WTC11 (cell line): ENCODE measurements around the gene SNX2. TPM values are rescaled to one million over a fixed set of nuclear protein-coding genes. Genes with fewer than 3 reads are reported as not detected.

Experiments
- ATAC-seq: fragments of 200-7000 bp; cut with Tn5 transposase; 2 replicates; pipeline ENCODE4 v1.10.0; 2021; ENCODE audit warnings: mild to moderate bottlenecking, moderate library complexity
- CTCF ChIA-PET: fragments of 300-600 bp; sonication (Branson Sonifier 250); formaldehyde crosslinking; loops from one replicate; lab custom pipeline; 2021; ENCODE audit warnings: antibody characterized with exemption; lab: Charles Lee
- POLR2A ChIA-PET: fragments of 350-600 bp; sonication (Branson Sonifier 250); formaldehyde crosslinking; loops from one replicate; lab custom pipeline; 2021; ENCODE audit warnings: antibody characterized with exemption; lab: Charles Lee
- DNase-seq: peaks from one replicate; pipeline ENCODE4 v3.0.0; 2021; ENCODE audit warnings: low spot score
- H3K27ac Mint-ChIP-seq: 2 replicates; pipeline ENCODE4 v1.8.0; 2021; ENCODE audit warnings: mixed read lengths
- H3K27me3 Mint-ChIP-seq: 2 replicates; pipeline ENCODE4 v1.8.0; 2021; ENCODE audit warnings: low read depth, mild to moderate bottlenecking, moderate library complexity, mixed read lengths
- H3K36me3 Mint-ChIP-seq: 2 replicates; pipeline ENCODE4 v1.8.0; 2021; ENCODE audit warnings: mixed read lengths
- H3K4me1 Mint-ChIP-seq: 2 replicates; pipeline ENCODE4 v1.8.0; 2022; ENCODE audit warnings: mixed read lengths
- H3K4me3 Mint-ChIP-seq: 2 replicates; pipeline ENCODE4 v1.8.0; 2021; ENCODE audit warnings: mild to moderate bottlenecking, moderate library complexity, mixed read lengths
- H3K9me3 Mint-ChIP-seq: 2 replicates; pipeline ENCODE4 v1.8.0; 2021; ENCODE audit warnings: mixed read lengths
- CREB1 ChIP-seq: sonication (generic); formaldehyde crosslinking; IDR thresholded peaks from 2 replicates; pipeline ENCODE4 v1.8.0; 2023; ENCODE audit warnings: mild to moderate bottlenecking, missing genetic modification reagents
- CREM ChIP-seq: sonication (generic); formaldehyde crosslinking; IDR thresholded peaks from 2 replicates; pipeline ENCODE4 v1.8.1; 2022; ENCODE audit warnings: mild to moderate bottlenecking, missing genetic modification reagents, moderate library complexity
- EMX1 ChIP-seq: fragments of 250-450 bp; sonication (Bioruptor Pico); IDR thresholded peaks from 2 replicates; pipeline ENCODE4 v1.8.0; 2021; ENCODE audit warnings: mild to moderate bottlenecking
- ESRRA ChIP-seq: sonication (generic); formaldehyde crosslinking; IDR thresholded peaks from 2 replicates; pipeline ENCODE4 v1.8.1; 2022; ENCODE audit warnings: mild to moderate bottlenecking, missing genetic modification reagents, borderline replicate concordance
- FOXP1 ChIP-seq: sonication (generic); formaldehyde crosslinking; IDR thresholded peaks from 2 replicates; pipeline ENCODE4 v1.8.0; 2022; ENCODE audit warnings: missing genetic modification reagents, mild to moderate bottlenecking, moderate library complexity, borderline replicate concordance
- JAZF1 ChIP-seq: fragments of 250-450 bp; sonication (Bioruptor Pico); IDR thresholded peaks from 2 replicates; pipeline ENCODE4 v1.9.0; 2021; ENCODE audit warnings: moderate library complexity, mild to moderate bottlenecking, inconsistent platforms
- NR1H2 ChIP-seq: sonication (generic); formaldehyde crosslinking; IDR thresholded peaks from 2 replicates; pipeline ENCODE4 v1.9.0; 2021; ENCODE audit warnings: mild to moderate bottlenecking, moderate library complexity, missing genetic modification reagents
- NR3C1 ChIP-seq: sonication (generic); formaldehyde crosslinking; conservative IDR thresholded peaks from 2 replicates; pipeline ENCODE4 v1.8.1; 2023; ENCODE audit warnings: low read depth, mild to moderate bottlenecking, missing genetic modification reagents
- SMAD3 ChIP-seq: sonication (generic); formaldehyde crosslinking; IDR thresholded peaks from 2 replicates; pipeline ENCODE4 v1.8.0; 2022; ENCODE audit warnings: missing genetic modification reagents, mild to moderate bottlenecking, borderline replicate concordance
- SOX15 ChIP-seq: fragments of 250-450 bp; sonication (Bioruptor Pico); IDR thresholded peaks from 2 replicates; pipeline ENCODE4 v1.9.0; 2021; ENCODE audit warnings: mild to moderate bottlenecking
- TEAD4 ChIP-seq: sonication (generic); formaldehyde crosslinking; IDR thresholded peaks from 2 replicates; pipeline ENCODE4 v1.8.0; 2022; ENCODE audit warnings: mild to moderate bottlenecking, missing genetic modification reagents
- ZNF219 ChIP-seq: sonication (generic); formaldehyde crosslinking; IDR thresholded peaks from 2 replicates; pipeline ENCODE4 v1.8.0; 2023; ENCODE audit warnings: missing genetic modification reagents, mild to moderate bottlenecking, borderline replicate concordance
- ZNF396 ChIP-seq: fragments of 250-450 bp; sonication (Bioruptor Pico); IDR thresholded peaks from 2 replicates; pipeline ENCODE4 v1.8.0; 2021; ENCODE audit warnings: mild to moderate bottlenecking, moderate library complexity, borderline replicate concordance
- ZNF671 ChIP-seq: fragments of 250-450 bp; sonication (Bioruptor Pico); IDR thresholded peaks from 2 replicates; pipeline ENCODE4 v1.8.0; 2021; ENCODE audit warnings: mild to moderate bottlenecking
- total RNA-seq: library from RNA; stranded (reverse); gene quantifications from 3 replicates; pipeline ENCODE4 v1.2.3, GENCODE V29; 2021
- TF ChIP-seq, protein P1 (sequence below): fragments of 250-450 bp; sonication (Bioruptor Pico); IDR thresholded peaks from 2 replicates; pipeline ENCODE4 v1.9.0; 2021; ENCODE audit warnings: mild to moderate bottlenecking, borderline replicate concordance
- TF ChIP-seq, protein P2 (sequence below): sonication (generic); formaldehyde crosslinking; IDR thresholded peaks from 2 replicates; pipeline ENCODE4 v1.8.0; 2023; ENCODE audit warnings: missing genetic modification reagents, mild to moderate bottlenecking, borderline replicate concordance
- TF ChIP-seq, protein P3 (sequence below): fragments of 250-450 bp; sonication (Bioruptor Pico); IDR thresholded peaks from 2 replicates; pipeline ENCODE4 v1.9.0; 2021; ENCODE audit warnings: mild to moderate bottlenecking
- TF ChIP-seq, protein P4 (sequence below): sonication (generic); formaldehyde crosslinking; IDR thresholded peaks from 2 replicates; pipeline ENCODE4 v1.8.1; 2023; ENCODE audit warnings: mild to moderate bottlenecking, missing genetic modification reagents, moderate library complexity
- TF ChIP-seq, protein P5 (sequence below): sonication (generic); formaldehyde crosslinking; IDR thresholded peaks from 2 replicates; pipeline ENCODE4 v1.8.0; 2022; ENCODE audit warnings: mild to moderate bottlenecking, missing genetic modification reagents
- TF ChIP-seq, protein P6 (sequence below): sonication (generic); formaldehyde crosslinking; conservative IDR thresholded peaks from 2 replicates; pipeline ENCODE4 v1.8.1; 2022; ENCODE audit warnings: mild to moderate bottlenecking, missing genetic modification reagents

Gene SNX2
- total RNA-seq, 1 experiment from 2014 or later, result 63.7 TPM

DNA sequence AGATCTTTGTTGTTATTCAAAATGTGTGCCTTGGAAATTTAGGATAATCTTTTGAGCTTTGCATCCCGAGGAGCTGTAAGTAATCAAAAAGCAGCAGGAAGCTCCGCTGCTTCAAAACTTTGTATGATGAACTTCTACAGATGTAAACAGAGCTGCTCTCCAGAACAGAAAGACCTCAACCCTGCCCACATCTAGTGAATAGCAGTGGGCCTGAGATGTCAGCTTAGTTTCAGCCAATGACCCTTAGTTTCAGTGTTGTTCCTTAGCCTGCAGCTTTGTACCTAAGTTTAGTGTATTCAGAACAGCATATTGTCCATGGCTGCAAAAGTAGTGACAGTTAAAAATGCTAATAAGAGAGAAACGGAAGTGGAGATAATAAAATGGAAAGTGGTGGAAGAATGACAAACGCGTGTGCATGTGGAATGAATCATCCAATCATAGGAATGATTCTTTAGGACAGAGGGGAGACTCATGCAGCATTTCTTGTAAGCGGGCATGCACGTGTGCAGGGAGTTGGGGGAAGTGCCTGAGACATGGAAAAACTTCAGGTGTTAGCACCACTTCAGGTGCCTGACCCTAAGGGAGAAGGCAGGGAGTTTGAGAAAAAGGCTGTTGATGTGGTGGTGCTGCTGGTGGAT, 95.5 kb downstream of the SNX2 start:
- TF ChIP-seq SOX15 (CRISPR knock-in tag) (no peak), ZNF219 (CRISPR knock-in tag) (no peak), ZNF396 (CRISPR knock-in tag) (no peak), CREM (no peak), CREB1 (CRISPR knock-in tag) (no peak), ESRRA (CRISPR knock-in tag) (no peak), NR1H2 (no peak), JAZF1 (CRISPR knock-in tag) (no peak), FOXP1 (CRISPR knock-in tag) (no peak), TEAD4 (CRISPR knock-in tag) (no peak), ZNF671 (CRISPR knock-in tag) (no peak), EMX1 (no peak), NR3C1 (CRISPR knock-in tag) (no peak), SMAD3 (CRISPR knock-in tag) (no peak)
- TF ChIP-seq, protein P1, sequence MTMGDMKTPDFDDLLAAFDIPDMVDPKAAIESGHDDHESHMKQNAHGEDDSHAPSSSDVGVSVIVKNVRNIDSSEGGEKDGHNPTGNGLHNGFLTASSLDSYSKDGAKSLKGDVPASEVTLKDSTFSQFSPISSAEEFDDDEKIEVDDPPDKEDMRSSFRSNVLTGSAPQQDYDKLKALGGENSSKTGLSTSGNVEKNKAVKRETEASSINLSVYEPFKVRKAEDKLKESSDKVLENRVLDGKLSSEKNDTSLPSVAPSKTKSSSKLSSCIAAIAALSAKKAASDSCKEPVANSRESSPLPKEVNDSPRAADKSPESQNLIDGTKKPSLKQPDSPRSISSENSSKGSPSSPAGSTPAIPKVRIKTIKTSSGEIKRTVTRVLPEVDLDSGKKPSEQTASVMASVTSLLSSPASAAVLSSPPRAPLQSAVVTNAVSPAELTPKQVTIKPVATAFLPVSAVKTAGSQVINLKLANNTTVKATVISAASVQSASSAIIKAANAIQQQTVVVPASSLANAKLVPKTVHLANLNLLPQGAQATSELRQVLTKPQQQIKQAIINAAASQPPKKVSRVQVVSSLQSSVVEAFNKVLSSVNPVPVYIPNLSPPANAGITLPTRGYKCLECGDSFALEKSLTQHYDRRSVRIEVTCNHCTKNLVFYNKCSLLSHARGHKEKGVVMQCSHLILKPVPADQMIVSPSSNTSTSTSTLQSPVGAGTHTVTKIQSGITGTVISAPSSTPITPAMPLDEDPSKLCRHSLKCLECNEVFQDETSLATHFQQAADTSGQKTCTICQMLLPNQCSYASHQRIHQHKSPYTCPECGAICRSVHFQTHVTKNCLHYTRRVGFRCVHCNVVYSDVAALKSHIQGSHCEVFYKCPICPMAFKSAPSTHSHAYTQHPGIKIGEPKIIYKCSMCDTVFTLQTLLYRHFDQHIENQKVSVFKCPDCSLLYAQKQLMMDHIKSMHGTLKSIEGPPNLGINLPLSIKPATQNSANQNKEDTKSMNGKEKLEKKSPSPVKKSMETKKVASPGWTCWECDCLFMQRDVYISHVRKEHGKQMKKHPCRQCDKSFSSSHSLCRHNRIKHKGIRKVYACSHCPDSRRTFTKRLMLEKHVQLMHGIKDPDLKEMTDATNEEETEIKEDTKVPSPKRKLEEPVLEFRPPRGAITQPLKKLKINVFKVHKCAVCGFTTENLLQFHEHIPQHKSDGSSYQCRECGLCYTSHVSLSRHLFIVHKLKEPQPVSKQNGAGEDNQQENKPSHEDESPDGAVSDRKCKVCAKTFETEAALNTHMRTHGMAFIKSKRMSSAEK, result no peak
- TF ChIP-seq, protein P2, sequence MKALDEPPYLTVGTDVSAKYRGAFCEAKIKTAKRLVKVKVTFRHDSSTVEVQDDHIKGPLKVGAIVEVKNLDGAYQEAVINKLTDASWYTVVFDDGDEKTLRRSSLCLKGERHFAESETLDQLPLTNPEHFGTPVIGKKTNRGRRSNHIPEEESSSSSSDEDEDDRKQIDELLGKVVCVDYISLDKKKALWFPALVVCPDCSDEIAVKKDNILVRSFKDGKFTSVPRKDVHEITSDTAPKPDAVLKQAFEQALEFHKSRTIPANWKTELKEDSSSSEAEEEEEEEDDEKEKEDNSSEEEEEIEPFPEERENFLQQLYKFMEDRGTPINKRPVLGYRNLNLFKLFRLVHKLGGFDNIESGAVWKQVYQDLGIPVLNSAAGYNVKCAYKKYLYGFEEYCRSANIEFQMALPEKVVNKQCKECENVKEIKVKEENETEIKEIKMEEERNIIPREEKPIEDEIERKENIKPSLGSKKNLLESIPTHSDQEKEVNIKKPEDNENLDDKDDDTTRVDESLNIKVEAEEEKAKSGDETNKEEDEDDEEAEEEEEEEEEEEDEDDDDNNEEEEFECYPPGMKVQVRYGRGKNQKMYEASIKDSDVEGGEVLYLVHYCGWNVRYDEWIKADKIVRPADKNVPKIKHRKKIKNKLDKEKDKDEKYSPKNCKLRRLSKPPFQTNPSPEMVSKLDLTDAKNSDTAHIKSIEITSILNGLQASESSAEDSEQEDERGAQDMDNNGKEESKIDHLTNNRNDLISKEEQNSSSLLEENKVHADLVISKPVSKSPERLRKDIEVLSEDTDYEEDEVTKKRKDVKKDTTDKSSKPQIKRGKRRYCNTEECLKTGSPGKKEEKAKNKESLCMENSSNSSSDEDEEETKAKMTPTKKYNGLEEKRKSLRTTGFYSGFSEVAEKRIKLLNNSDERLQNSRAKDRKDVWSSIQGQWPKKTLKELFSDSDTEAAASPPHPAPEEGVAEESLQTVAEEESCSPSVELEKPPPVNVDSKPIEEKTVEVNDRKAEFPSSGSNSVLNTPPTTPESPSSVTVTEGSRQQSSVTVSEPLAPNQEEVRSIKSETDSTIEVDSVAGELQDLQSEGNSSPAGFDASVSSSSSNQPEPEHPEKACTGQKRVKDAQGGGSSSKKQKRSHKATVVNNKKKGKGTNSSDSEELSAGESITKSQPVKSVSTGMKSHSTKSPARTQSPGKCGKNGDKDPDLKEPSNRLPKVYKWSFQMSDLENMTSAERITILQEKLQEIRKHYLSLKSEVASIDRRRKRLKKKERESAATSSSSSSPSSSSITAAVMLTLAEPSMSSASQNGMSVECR (CRISPR knock-in tag), result no peak
- TF ChIP-seq, protein P3, sequence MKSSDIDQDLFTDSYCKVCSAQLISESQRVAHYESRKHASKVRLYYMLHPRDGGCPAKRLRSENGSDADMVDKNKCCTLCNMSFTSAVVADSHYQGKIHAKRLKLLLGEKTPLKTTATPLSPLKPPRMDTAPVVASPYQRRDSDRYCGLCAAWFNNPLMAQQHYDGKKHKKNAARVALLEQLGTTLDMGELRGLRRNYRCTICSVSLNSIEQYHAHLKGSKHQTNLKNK, result no peak
- TF ChIP-seq, protein P4, sequence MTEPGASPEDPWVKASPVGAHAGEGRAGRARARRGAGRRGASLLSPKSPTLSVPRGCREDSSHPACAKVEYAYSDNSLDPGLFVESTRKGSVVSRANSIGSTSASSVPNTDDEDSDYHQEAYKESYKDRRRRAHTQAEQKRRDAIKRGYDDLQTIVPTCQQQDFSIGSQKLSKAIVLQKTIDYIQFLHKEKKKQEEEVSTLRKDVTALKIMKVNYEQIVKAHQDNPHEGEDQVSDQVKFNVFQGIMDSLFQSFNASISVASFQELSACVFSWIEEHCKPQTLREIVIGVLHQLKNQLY (CRISPR knock-in tag), result no peak
- TF ChIP-seq, protein P5, sequence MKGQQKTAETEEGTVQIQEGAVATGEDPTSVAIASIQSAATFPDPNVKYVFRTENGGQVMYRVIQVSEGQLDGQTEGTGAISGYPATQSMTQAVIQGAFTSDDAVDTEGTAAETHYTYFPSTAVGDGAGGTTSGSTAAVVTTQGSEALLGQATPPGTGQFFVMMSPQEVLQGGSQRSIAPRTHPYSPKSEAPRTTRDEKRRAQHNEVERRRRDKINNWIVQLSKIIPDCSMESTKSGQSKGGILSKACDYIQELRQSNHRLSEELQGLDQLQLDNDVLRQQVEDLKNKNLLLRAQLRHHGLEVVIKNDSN (CRISPR knock-in tag), result no peak
- TF ChIP-seq, protein P6, sequence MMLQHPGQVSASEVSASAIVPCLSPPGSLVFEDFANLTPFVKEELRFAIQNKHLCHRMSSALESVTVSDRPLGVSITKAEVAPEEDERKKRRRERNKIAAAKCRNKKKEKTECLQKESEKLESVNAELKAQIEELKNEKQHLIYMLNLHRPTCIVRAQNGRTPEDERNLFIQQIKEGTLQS (CRISPR knock-in tag), result no peak
- Mint-ChIP-seq H3K4me1 (peaks cover 22% of the 10 kb centered on the region), H3K9me3 (no peaks in the 10 kb centered on the region), H3K36me3 (no peaks in the 10 kb centered on the region), H3K27me3 (no peaks in the 10 kb centered on the region), H3K4me3 (no peak overlapping the region), H3K27ac (peak overlapping the region; percentile 4)
- ChIA-PET CTCF (no interaction called here), POLR2A (interaction anchor here (1.4 kb wide), 1 partner anchor 15 kb away, joined by 3 read pairs; no protein-coding TSS in a partner anchor)
- ATAC-seq (peak; percentile 47; the same call in 1 of the 2 replicates), DNase-seq (no peak)
